ENCODE measurements around the gene SRGAP3. TPM values are rescaled to one million over a fixed set of nuclear protein-coding genes. Genes with fewer than 3 reads are reported as not detected.

Gene SRGAP3
- total RNA-seq, 4 donors from 2014 or later, result 2.4 to 35.5 (median 8.2) TPM

DNA sequence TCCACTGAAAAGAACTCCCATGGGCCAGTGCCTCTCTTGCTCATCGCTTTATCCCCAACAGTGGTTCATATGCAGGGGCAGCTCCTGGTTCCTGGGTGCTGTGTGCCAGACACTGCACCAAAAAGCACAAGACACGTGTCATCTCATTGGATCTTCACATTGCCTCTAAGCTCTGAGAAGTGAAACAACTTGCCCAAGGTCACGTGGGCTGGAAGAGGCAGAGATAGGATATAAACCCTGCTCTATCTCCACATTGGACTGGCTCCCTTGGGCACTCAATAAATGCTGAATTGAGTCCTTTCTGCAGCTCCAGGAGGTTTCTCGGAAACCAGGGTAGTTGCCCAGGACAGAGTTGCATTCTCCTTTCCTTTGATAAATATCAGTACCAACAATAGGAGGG, 88.1 kb downstream of the SRGAP3 start:
- H3K4me3 ChIP-seq, result no peak overlapping the region
- intact Hi-C loops (cut with DNase I; ENCODE audit: low total_unique reads), result no loop called here
- DNase-seq, result no peak
- H3K9me3 ChIP-seq, result no peaks in the 10 kb centered on the region
- TF ChIP-seq, protein P1, sequence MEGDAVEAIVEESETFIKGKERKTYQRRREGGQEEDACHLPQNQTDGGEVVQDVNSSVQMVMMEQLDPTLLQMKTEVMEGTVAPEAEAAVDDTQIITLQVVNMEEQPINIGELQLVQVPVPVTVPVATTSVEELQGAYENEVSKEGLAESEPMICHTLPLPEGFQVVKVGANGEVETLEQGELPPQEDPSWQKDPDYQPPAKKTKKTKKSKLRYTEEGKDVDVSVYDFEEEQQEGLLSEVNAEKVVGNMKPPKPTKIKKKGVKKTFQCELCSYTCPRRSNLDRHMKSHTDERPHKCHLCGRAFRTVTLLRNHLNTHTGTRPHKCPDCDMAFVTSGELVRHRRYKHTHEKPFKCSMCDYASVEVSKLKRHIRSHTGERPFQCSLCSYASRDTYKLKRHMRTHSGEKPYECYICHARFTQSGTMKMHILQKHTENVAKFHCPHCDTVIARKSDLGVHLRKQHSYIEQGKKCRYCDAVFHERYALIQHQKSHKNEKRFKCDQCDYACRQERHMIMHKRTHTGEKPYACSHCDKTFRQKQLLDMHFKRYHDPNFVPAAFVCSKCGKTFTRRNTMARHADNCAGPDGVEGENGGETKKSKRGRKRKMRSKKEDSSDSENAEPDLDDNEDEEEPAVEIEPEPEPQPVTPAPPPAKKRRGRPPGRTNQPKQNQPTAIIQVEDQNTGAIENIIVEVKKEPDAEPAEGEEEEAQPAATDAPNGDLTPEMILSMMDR (IDR thresholded peaks at IDR 0.05), result no peak
- no peak for TF ChIP-seq POLR2A (IDR thresholded peaks at IDR 0.05)
- no peaks in the 10 kb centered on the region for H3K27me3 ChIP-seq
- no peak overlapping the region for H3K27ac ChIP-seq
- no peaks in the 10 kb centered on the region for H3K36me3 ChIP-seq
- no peaks in the 10 kb centered on the region for H3K4me1 ChIP-seq

DNA sequence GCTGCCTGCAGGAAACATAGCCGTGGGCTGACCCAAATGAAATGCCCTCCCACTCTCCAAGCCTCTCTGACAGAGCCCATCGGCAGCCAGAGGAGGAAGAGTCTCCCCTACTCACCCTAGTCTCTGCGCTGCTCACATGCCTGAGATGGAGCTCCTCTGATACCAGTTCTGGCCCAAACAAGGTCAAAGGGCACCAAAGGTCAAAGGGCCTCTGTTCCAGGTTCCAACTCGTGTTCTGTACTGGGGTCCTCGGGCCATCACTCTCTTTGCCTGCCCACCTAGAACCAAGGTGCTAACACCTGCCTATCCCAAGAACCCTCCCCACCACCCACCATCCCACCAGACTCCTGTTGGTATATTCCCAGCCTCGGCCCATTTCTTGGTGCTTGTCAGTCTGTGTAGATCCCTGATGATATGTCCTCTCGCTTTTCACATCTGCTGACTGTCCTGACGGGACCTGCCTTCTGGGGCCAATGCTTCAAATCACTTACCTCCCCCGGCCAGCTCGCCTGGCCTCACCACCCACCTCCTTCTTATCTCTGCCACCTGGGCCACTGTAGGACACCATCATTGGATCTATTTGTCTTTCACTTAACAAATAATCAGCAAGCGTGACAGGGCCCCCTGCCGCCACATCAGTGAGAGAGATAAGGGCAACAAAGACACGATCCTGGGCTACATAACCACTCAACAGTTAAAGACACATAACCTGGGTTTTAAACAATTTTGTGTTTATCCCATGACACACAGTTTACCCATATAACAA, 90.4 kb downstream of the SRGAP3 start:
- H3K4me3 ChIP-seq, result no peak overlapping the region
- intact Hi-C loops (cut with DNase I; ENCODE audit: low total_unique reads), result no loop called here
- H3K36me3 ChIP-seq, result no peaks in the 10 kb centered on the region
- H3K4me1 ChIP-seq, result peaks cover 0 to 7% of the 10 kb centered on the region in 2 donors
- H3K27ac ChIP-seq, result no peak overlapping the region
- TF ChIP-seq POLR2A (IDR thresholded peaks at IDR 0.05), result no peak
- TF ChIP-seq, protein P1 (IDR thresholded peaks at IDR 0.05), result no peak
- no peaks in the 10 kb centered on the region for H3K27me3 ChIP-seq
- H3K9me3 ChIP-seq, result no peaks in the 10 kb centered on the region
- no peak for DNase-seq

DNA sequence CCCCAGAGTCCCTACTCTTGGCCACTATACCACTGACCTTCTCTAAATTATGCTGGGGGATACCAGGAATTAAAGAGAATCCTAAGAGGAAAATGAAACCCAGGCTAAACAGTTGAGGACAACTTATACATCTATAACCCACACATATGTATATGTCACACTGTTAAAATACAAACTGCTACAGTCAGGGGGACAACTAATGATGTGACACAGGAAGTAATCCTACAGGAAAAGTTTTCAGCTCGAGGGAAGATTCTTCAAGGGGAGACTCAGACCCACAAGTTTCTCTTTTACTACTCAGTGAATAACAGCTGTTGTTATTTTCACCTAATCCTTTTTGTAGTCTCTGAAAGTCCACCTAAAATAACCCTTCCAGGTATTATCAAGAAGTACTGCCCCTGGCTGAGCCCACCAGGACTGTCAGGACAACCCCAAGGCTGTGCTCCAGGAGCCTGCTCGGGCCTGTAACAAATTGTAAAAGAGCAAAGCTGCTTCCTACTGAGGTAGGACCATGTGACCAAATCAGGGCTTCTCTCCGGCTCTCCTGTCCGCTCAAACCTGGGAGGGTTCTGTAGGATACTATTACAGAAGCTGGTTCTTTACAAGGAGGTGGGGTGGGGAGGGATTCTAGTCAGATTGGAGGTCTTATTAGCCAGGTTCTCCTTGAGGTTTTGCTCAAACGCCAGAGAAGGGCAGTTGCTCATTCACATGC, 91.6 kb downstream of the SRGAP3 start:
- no peak for DNase-seq
- TF ChIP-seq, protein P1 (IDR thresholded peaks at IDR 0.05), result no peak
- peaks cover 0 to 7% of the 10 kb centered on the region in 2 donors for H3K4me1 ChIP-seq
- no peak overlapping the region for H3K27ac ChIP-seq
- no peaks in the 10 kb centered on the region for H3K27me3 ChIP-seq
- H3K4me3 ChIP-seq, result no peak overlapping the region
- H3K36me3 ChIP-seq, result no peaks in the 10 kb centered on the region
- no peaks in the 10 kb centered on the region for H3K9me3 ChIP-seq
- intact Hi-C loops (cut with DNase I; ENCODE audit: low total_unique reads), result no loop called here

DNA sequence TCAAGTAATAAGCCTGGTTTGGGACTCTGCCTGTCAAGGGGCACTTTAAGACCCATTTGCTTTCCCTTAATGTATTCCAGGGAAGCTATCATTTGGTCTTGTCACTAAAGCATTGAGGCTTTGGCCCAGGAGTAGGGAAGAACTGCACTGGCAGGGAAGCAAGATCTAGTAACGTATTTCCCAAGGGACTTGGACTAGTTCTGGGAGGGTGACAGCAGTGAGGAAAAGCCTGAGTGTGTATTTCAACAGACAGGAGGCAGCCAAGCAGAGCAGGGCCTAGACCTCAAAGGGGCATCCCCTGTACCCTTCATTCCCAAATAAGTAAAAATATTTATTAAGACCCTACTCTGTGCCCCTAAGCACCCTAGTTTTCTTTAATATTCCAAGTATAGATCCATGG, 92.8 kb downstream of the SRGAP3 start:
- H3K4me3 ChIP-seq, result no peak overlapping the region
- TF ChIP-seq, protein P1 (IDR thresholded peaks at IDR 0.05), result no peak
- no peak for TF ChIP-seq POLR2A (IDR thresholded peaks at IDR 0.05)
- peaks cover 0 to 7% of the 10 kb centered on the region in 2 donors for H3K4me1 ChIP-seq
- DNase-seq, result no peak
- no peaks in the 10 kb centered on the region for H3K9me3 ChIP-seq
- no peaks in the 10 kb centered on the region for H3K27me3 ChIP-seq
- no peak overlapping the region for H3K27ac ChIP-seq
- intact Hi-C loops (cut with DNase I; ENCODE audit: low total_unique reads), result no loop called here
- no peaks in the 10 kb centered on the region for H3K36me3 ChIP-seq

DNA sequence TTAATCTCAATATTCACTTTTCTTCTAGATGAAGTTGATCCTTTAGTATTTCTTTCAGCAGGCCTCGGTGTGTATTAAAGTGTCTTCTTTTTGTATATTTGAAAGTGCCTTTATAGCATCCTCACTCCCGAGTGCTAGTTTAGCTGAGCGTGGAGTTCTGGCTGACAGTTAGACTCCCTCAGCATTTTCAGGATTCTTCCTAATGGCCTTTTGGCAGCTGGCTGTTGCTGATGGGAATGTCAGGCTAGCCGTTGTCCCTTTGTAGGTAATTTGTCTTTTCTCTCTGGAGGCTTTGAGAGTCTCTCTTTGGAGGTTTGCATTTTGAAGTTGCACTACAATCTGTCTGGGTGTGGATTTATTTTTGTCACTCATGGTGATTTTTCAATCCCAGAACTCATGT, 94.4 kb downstream of the SRGAP3 start:
- Histone ChIP-seq H3K36me3 (no peaks in the 10 kb centered on the region), H3K9me3 (no peaks in the 10 kb centered on the region), H3K27me3 (no peaks in the 10 kb centered on the region), H3K4me1 (peaks cover 0 to 7% of the 10 kb centered on the region in 2 donors), H3K27ac (peak overlapping the region; percentile 75 to 78), H3K4me3 (no peak overlapping the region)
- intact Hi-C loops (cut with DNase I; ENCODE audit: low total_unique reads), result no loop called here
- DNase-seq, result no peak
- TF ChIP-seq, protein P1 (IDR thresholded peaks at IDR 0.05), result no peak
- TF ChIP-seq POLR2A (IDR thresholded peaks at IDR 0.05), result no peak

All from uterus (tissue), 4 donors.